ENCODE results near the gene RUBCN. TPM values are rescaled to one million over a fixed set of nuclear protein-coding genes. Genes with fewer than 3 reads are reported as not detected.

The RUBCN gene
- total and polyA plus RNA-seq, 9 of the 15 experiments (the other 6 are each of a cell fraction or from before 2014, with no cell fraction given): 8.4 to 24.0 (median 11.9) TPM

DNA sequence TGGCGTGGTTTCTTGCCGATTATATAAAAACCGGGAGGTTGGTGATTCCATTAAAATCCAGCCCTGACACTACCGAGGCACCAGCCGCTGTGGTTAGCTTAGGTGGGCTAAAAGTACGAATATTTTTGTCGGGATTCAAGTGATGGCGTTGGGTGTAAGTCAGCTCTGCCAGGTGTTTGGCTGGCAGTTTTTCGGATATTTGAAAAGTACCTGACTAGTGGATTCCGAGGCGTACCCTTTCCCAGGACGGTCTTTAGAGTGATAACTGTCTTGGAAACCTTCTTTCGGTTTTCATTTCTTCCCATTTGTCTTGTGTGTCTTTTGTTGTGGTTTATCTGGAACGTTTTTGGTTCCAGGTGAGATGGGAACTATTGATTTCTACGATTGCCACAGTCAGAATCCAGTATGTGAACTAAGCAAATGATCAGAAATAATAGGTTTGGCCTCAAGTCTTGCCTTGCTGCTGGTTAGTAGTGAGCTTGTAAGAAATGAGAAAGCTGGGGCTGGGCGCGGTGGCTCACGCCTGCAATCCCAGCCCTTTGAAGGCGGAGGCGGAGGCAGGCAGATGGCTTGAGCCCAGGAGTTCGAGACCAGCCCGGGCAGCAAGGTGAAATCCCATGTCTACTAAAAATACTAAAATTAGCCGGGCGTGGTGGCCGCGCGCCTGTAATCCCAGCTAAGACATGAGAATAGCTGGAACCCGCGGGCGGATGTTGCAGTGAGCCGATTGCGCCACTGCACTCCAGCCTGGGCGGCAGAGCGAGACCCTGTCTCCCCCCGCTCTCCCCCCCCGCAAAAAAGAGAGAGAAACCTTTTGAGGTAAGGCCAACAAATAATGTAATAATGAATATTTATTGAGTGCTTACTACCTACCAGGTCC, 14.4 kb upstream of the RUBCN start:
- DNase-seq (ENCODE audit: extremely low read depth in 1 of 4, low spot score in 3 of 4) (peak in 1 of 4 experiments; percentile 59), FAIRE-seq (no peak), ATAC-seq (peak; percentile 8)
- peak overlapping the region; percentile 76 for H3K4me3 ChIP-seq
- ChIA-PET CTCF (ENCODE audit: low intra/inter-chr PET ratio) (no interaction called here), POLR2A (interaction anchor here (0.6 to 1.7 kb wide), 8 partner anchors 9 to 206 kb away, joined by 3 to 7 read pairs (median 4); partner anchors contain the start of gene LRCH3)
- H3K79me2 ChIP-seq (ENCODE audit: control insufficient read depth, insufficient read depth, low read length): peaks cover 60% of the 10 kb centered on the region
- no TSS peak for BruUV-seq (replicated peaks)
- no peaks in the 10 kb centered on the region; the same call in 1 of the 2 replicates for H4K20me1 ChIP-seq (replicated peaks; ENCODE audit: control insufficient read depth, insufficient read depth, low read length)
- WGBS (ENCODE audit: insufficient coverage, low coverage, missing lambda C conversion rate): 2% methylated on average over 36 of the region's 36 CpGs
- no peaks in the 10 kb centered on the region for H3K9me1 ChIP-seq (ENCODE audit: control insufficient read depth, insufficient read depth, low read length)
- peaks cover under 1% of the 10 kb centered on the region; the same call in 2 of the 3 replicates for H3K36me3 ChIP-seq (ENCODE audit: control insufficient read depth, insufficient read depth, low read length)
- no peaks in the 10 kb centered on the region for H3K9me3 ChIP-seq (replicated peaks; ENCODE audit: control insufficient read depth, insufficient read depth, low read depth, low read length)
- in situ Hi-C loops (cut with MboI): no loop called here
- H3K4me1 ChIP-seq (replicated peaks in 1 of 2; ENCODE audit: control insufficient read depth in 2 of 2, insufficient read depth in 2 of 2, low read length in 2 of 2): peaks cover 30 to 33% of the 10 kb centered on the region in 2 experiments; a peak in 4 of 5 replicates
- peak overlapping the region; percentile 86 for H3K27ac ChIP-seq (ENCODE audit: extremely low read depth, low read depth, low read length)
- peak overlapping the region; percentile 76 to 97 for H3K9ac ChIP-seq (ENCODE audit: insufficient read depth in 1 of 2, low read depth in 2 of 2, low read length in 2 of 2)
- H3K27me3 ChIP-seq (ENCODE audit: control insufficient read depth in 2 of 2, insufficient read depth in 2 of 2, low read length in 2 of 2): no peaks in the 10 kb centered on the region
- peak overlapping the region; percentile 60 for H2AFZ ChIP-seq (ENCODE audit: low read depth, low read length)
- H3K4me2 ChIP-seq (ENCODE audit: insufficient read depth, low read length): peak overlapping the region; percentile 80
- intact Hi-C loops (cut with micrococcal nuclease): no loop called here
- TF ChIP-seq CEBPZ (IDR thresholded peaks at IDR 0.05; ENCODE audit: borderline replicate concordance, low read depth, low read length) (no peak), CBX1 (IDR thresholded peaks at IDR 0.05; ENCODE audit: low read depth) (no peak), ZNF24 (IDR thresholded peaks at IDR 0.05) (no peak), POLR2G (IDR thresholded peaks at IDR 0.05; ENCODE audit: low read depth, low read length) (peak; percentile 28; the same call in 1 of the 2 replicates), NUFIP1 (IDR thresholded peaks at IDR 0.05; ENCODE audit: partially characterized antibody) (no peak), ARID1B (IDR thresholded peaks at IDR 0.05) (0 out of 2 replicates have a peak, but pooled peaks have one; percentile 7), NFIX (CRISPR knock-in tag; IDR thresholded peaks at IDR 0.05; ENCODE audit: low read depth) (no peak), ZNF121 (CRISPR knock-in tag; conservative IDR thresholded peaks at IDR 0.05) (peak; percentile 87), GATAD2B (IDR thresholded peaks at IDR 0.05; ENCODE audit: borderline replicate concordance) (no peak), ZNF316 (IDR thresholded peaks at IDR 0.05) (no peak)
- TF ChIP-seq, protein P1, sequence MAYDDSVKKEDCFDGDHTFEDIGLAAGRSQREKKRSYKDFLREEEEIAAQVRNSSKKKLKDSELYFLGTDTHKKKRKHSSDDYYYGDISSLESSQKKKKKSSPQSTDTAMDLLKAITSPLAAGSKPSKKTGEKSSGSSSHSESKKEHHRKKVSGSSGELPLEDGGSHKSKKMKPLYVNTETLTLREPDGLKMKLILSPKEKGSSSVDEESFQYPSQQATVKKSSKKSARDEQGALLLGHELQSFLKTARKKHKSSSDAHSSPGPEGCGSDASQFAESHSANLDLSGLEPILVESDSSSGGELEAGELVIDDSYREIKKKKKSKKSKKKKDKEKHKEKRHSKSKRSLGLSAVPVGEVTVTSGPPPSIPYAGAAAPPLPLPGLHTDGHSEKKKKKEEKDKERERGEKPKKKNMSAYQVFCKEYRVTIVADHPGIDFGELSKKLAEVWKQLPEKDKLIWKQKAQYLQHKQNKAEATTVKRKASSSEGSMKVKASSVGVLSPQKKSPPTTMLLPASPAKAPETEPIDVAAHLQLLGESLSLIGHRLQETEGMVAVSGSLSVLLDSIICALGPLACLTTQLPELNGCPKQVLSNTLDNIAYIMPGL (CRISPR knock-in tag; IDR thresholded peaks at IDR 0.05): no peak
- TF ChIP-seq, protein P2, sequence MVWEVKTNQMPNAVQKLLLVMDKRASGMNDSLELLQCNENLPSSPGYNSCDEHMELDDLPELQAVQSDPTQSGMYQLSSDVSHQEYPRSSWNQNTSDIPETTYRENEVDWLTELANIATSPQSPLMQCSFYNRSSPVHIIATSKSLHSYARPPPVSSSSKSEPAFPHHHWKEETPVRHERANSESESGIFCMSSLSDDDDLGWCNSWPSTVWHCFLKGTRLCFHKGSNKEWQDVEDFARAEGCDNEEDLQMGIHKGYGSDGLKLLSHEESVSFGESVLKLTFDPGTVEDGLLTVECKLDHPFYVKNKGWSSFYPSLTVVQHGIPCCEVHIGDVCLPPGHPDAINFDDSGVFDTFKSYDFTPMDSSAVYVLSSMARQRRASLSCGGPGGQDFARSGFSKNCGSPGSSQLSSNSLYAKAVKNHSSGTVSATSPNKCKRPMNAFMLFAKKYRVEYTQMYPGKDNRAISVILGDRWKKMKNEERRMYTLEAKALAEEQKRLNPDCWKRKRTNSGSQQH (CRISPR knock-in tag; IDR thresholded peaks at IDR 0.05): no peak
